Panc1 (cell line): ENCODE measurements around the gene AFF2. TPM values are rescaled to one million over a fixed set of nuclear protein-coding genes. Genes with fewer than 3 reads are reported as not detected.

Source experiments
- ATAC-seq: fragments of 200-7000 bp; cut with Tn5 transposase; 2 replicates; pipeline ENCODE4 v1.9.1; 2020; ENCODE audit warnings: mild to moderate bottlenecking, moderate library complexity
- BruUV-seq: library from RNA; stranded (reverse); fragments of 400-500 nt; replicated peaks from 2 replicates; lab custom pipeline; 2021; lab: Mats Ljungman, UMichigan
- CTCF ChIA-PET: fragments of 300-600 bp; sonication (Branson Sonifier 250); formaldehyde crosslinking; loops from one replicate; lab custom pipeline; 2022; ENCODE audit warnings: antibody characterized with exemption; lab: Charles Lee
- POLR2A ChIA-PET: fragments of 300-600 bp; sonication (Branson Sonifier 250); formaldehyde crosslinking; loops from one replicate; lab custom pipeline; 2022; ENCODE audit warnings: antibody characterized with exemption; lab: Charles Lee
- DNase-seq: peaks from one replicate; pipeline ENCODE4 v3.0.0-alpha.2; 2010; ENCODE audit warnings: low read depth, low spot score
- H3K27ac ChIP-seq: 2 replicates; pipeline ENCODE4 v1.5.1; 2011; ENCODE audit warnings: mild to moderate bottlenecking, low read length, inconsistent platforms
- H3K27me3 ChIP-seq: fragments of 200-500 bp; sonication (Bioruptor generic); 2 replicates; pipeline ENCODE4 v1.6.0; 2014; ENCODE audit warnings: low read length, inconsistent platforms; ENCODE audit not compliant: control insufficient read depth, insufficient read depth
- H3K36me3 ChIP-seq: fragments of 200-500 bp; sonication (Bioruptor generic); 2 replicates; pipeline ENCODE4 v1.5.1; 2014; ENCODE audit warnings: inconsistent platforms, mild to moderate bottlenecking, low read length, moderate library complexity; ENCODE audit not compliant: control insufficient read depth, insufficient read depth
- H3K4me1 ChIP-seq: 2 replicates; pipeline ENCODE4 v1.5.1; 2011; ENCODE audit warnings: inconsistent platforms, mild to moderate bottlenecking, low read length, moderate library complexity; ENCODE audit not compliant: control insufficient read depth, insufficient read depth
- H3K4me3 ChIP-seq, 2 experiments: 2 replicates each; pipeline ENCODE4 v1.5.1; 2011 to 2012; ENCODE audit warnings: low read depth in 2 of 2, low read length in 2 of 2, mild to moderate bottlenecking in 2 of 2, inconsistent platforms in 1 of 2, moderate library complexity in 1 of 2
- H3K9me3 ChIP-seq: fragments of 200-500 bp; sonication (Bioruptor generic); 2 replicates; pipeline ENCODE4 v1.5.1; 2014; ENCODE audit warnings: low read depth, mild to moderate bottlenecking, inconsistent platforms, low read length, moderate library complexity; ENCODE audit not compliant: control insufficient read depth, insufficient read depth
- POLR2AphosphoS5 ChIP-seq: IDR thresholded peaks from 2 replicates; pipeline ENCODE4 v1.6.1; 2012; ENCODE audit warnings: mild to moderate bottlenecking, low read depth, low read length, moderate library complexity
- SIN3A ChIP-seq: IDR thresholded peaks from 2 replicates; pipeline ENCODE4 v1.6.1; 2012; ENCODE audit warnings: low read depth, mild to moderate bottlenecking, low read length, moderate library complexity, borderline replicate concordance; ENCODE audit not compliant: insufficient read depth
- TCF7L2 ChIP-seq: IDR thresholded peaks from 2 replicates; pipeline ENCODE4 v1.6.1; 2011; ENCODE audit warnings: mild to moderate bottlenecking, low read depth, low read length, inconsistent platforms
- in situ Hi-C: cut with HindIII; loops from 2 replicates; pipeline ENCODE4 v1.10.0; 2016; ENCODE audit warnings: low sequenced_read_pairs, low pct_unique_long_range_greater_than_20kb
- intact Hi-C: fragments of 100-400 bp; cut with micrococcal nuclease; formaldehyde crosslinking; loops from one replicate; pipeline ENCODE4 v1.10.0; 2022; ENCODE audit not compliant: unreplicated experiment
- total RNA-seq: library from RNA; stranded (reverse); gene quantifications from one replicate; pipeline ENCODE4 v1.2.1, GENCODE V29; 2021; ENCODE audit not compliant: unreplicated experiment
- TF ChIP-seq, protein P1 (sequence below), 2 experiments: IDR thresholded peaks; 2 replicates each; pipeline ENCODE4 v1.6.1; 2011 to 2012; ENCODE audit warnings: low read depth in 2 of 2, control low read depth in 1 of 2, low read length in 1 of 2, mild to moderate bottlenecking in 1 of 2, moderate library complexity in 1 of 2; ENCODE audit not compliant: insufficient read depth in 1 of 2
- TF ChIP-seq, protein P2 (sequence below): fragments of 450-650 bp; IDR thresholded peaks from 2 replicates; pipeline ENCODE4 v1.5.1; 2017; ENCODE audit warnings: mild to moderate bottlenecking

AFF2 gene
- total RNA-seq, 1 experiment from 2014 or later = 0.05 TPM

DNA sequence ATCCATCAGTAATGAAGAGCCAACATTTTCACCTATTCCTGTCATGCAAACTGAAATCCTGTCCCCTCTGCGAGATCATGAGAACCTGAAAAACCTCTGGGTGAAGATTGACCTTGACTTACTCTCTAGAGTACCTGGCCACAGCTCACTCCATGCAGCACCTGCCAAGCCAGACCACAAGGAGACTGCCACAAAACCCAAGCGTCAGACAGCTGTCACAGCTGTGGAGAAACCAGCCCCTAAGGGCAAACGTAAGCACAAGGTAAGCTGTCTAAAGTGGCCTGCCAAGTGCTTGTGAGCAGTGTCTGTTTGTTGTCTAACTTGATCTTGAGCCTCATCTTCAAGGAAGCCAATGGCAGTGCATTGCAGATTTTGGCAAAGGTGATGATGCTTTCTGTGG lies 455.9 kb downstream of the AFF2 start:
- in situ Hi-C loops = no loop called here
- CTCF ChIA-PET = no interaction called here
- intact Hi-C loops = no loop called here

DNA sequence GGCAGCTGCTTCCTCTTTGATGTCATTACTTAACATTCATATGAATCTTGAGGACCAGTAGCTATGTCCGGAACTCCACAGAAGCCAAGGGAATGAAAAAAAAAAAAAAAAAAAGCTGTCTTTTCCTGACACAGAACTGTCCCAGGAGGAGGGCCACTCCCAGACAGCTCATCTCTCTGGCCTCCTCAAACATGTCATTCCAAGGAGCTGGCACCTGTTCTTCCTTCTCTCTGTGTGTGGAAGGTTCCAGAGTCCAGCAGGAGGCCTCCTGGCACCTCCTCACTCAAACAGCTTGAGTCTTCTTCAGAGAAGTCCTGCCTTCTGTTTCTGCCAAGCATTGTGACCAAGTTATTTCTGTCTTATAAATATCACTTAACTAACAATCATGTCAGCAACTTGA lies 458.5 kb downstream of the AFF2 start:
- POLR2A ChIA-PET = no interaction called here
- in situ Hi-C loops (no loop called here), intact Hi-C loops (no loop called here)
- ATAC-seq (no peak), DNase-seq (no peak)
- Histone ChIP-seq H3K4me3 (no peak overlapping the region), H3K36me3 (no peaks in the 10 kb centered on the region), H3K27me3 (no peaks in the 10 kb centered on the region), H3K4me1 (no peaks in the 10 kb centered on the region), H3K9me3 (no peaks in the 10 kb centered on the region), H3K27ac (no peak overlapping the region)
- TF ChIP-seq TCF7L2 (no peak), POLR2AphosphoS5 (no peak), SIN3A (no peak)
- TF ChIP-seq, protein P1, sequence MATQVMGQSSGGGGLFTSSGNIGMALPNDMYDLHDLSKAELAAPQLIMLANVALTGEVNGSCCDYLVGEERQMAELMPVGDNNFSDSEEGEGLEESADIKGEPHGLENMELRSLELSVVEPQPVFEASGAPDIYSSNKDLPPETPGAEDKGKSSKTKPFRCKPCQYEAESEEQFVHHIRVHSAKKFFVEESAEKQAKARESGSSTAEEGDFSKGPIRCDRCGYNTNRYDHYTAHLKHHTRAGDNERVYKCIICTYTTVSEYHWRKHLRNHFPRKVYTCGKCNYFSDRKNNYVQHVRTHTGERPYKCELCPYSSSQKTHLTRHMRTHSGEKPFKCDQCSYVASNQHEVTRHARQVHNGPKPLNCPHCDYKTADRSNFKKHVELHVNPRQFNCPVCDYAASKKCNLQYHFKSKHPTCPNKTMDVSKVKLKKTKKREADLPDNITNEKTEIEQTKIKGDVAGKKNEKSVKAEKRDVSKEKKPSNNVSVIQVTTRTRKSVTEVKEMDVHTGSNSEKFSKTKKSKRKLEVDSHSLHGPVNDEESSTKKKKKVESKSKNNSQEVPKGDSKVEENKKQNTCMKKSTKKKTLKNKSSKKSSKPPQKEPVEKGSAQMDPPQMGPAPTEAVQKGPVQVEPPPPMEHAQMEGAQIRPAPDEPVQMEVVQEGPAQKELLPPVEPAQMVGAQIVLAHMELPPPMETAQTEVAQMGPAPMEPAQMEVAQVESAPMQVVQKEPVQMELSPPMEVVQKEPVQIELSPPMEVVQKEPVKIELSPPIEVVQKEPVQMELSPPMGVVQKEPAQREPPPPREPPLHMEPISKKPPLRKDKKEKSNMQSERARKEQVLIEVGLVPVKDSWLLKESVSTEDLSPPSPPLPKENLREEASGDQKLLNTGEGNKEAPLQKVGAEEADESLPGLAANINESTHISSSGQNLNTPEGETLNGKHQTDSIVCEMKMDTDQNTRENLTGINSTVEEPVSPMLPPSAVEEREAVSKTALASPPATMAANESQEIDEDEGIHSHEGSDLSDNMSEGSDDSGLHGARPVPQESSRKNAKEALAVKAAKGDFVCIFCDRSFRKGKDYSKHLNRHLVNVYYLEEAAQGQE (IDR thresholded peaks at IDR 0.05; ENCODE audit: insufficient read depth in 1 of 2, low read depth in 2 of 2, low read length in 1 of 2) = no peak
- TF ChIP-seq, protein P2, sequence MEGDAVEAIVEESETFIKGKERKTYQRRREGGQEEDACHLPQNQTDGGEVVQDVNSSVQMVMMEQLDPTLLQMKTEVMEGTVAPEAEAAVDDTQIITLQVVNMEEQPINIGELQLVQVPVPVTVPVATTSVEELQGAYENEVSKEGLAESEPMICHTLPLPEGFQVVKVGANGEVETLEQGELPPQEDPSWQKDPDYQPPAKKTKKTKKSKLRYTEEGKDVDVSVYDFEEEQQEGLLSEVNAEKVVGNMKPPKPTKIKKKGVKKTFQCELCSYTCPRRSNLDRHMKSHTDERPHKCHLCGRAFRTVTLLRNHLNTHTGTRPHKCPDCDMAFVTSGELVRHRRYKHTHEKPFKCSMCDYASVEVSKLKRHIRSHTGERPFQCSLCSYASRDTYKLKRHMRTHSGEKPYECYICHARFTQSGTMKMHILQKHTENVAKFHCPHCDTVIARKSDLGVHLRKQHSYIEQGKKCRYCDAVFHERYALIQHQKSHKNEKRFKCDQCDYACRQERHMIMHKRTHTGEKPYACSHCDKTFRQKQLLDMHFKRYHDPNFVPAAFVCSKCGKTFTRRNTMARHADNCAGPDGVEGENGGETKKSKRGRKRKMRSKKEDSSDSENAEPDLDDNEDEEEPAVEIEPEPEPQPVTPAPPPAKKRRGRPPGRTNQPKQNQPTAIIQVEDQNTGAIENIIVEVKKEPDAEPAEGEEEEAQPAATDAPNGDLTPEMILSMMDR = no peak
- no TSS peak for BruUV-seq
- CTCF ChIA-PET = no interaction called here

More for the DNA sequence above, 455.9 kb downstream of the AFF2 start:
- H3K27ac ChIP-seq = no peak overlapping the region
- H3K27me3 ChIP-seq = no peaks in the 10 kb centered on the region
- no peaks in the 10 kb centered on the region for H3K9me3 ChIP-seq
- POLR2A ChIA-PET = no interaction called here
- H3K36me3 ChIP-seq = no peaks in the 10 kb centered on the region
- TF ChIP-seq, protein P1 (IDR thresholded peaks at IDR 0.05; ENCODE audit: insufficient read depth in 1 of 2, low read depth in 2 of 2, low read length in 1 of 2) = no peak
- no peak for TF ChIP-seq TCF7L2
- no peak for TF ChIP-seq POLR2AphosphoS5
- no peak for TF ChIP-seq SIN3A
- TF ChIP-seq, protein P2 = no peak
- H3K4me1 ChIP-seq = no peaks in the 10 kb centered on the region
- ATAC-seq = no peak
- no peak overlapping the region for H3K4me3 ChIP-seq
- DNase-seq = no peak
- BruUV-seq = no TSS peak
